GM12865 (cell line): ENCODE results near the gene ZNF609.

Experiments used
- DNase-seq: peaks from one replicate; pipeline ENCODE4 v3.0.0; 2010; ENCODE audit warnings: low read depth
- H3K4me3 ChIP-seq: 2 replicates; pipeline ENCODE4 v1.5.1; 2011; ENCODE audit warnings: mild to moderate bottlenecking, low read depth, low read length, control low read depth
- TF ChIP-seq, protein P1 (sequence below): IDR thresholded peaks from 2 replicates; pipeline ENCODE4 v1.5.1; 2011; ENCODE audit warnings: low read length, control low read depth, low read depth, inconsistent platforms; ENCODE audit not compliant: insufficient read depth; ENCODE audit errors: missing control alignments

ZNF609 gene

DNA sequence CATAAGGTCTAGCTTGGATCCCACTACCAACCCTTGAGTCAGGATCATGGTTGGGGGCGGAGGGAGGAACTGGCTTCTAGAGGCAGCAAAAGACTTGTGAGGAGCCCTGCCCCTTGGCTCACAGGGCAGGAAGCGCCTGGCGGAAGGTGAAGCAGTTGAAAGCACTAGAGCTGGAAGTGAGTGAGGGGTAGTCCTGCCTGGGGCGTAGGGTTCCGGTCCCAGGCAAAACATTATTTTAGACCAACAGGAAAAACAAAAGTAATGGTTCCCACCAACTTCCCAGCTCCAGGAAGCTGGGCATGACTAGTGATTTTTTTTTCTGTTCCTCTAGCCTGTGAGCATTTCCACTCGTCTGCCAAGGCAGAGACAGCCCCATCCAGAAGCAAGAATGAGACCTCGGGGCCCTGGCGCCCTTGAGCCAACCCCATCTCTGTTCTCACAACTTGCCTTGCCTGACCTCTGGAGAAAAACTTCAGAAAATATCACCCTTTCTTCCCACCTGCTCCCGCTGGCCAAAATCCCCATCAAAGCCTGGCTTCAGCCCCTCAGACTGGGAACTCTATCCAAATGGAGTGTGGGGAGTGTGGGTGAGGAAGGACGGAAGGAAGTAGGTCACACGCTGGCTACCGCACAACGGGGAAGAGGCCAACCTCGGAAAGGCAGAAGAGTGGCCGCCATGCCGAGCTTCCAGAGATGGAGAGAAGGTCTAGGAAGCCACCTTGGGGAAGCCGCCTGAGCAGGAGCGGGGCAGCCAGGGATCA is 257.5 kb downstream of the ZNF609 start:
- TF ChIP-seq, protein P1, sequence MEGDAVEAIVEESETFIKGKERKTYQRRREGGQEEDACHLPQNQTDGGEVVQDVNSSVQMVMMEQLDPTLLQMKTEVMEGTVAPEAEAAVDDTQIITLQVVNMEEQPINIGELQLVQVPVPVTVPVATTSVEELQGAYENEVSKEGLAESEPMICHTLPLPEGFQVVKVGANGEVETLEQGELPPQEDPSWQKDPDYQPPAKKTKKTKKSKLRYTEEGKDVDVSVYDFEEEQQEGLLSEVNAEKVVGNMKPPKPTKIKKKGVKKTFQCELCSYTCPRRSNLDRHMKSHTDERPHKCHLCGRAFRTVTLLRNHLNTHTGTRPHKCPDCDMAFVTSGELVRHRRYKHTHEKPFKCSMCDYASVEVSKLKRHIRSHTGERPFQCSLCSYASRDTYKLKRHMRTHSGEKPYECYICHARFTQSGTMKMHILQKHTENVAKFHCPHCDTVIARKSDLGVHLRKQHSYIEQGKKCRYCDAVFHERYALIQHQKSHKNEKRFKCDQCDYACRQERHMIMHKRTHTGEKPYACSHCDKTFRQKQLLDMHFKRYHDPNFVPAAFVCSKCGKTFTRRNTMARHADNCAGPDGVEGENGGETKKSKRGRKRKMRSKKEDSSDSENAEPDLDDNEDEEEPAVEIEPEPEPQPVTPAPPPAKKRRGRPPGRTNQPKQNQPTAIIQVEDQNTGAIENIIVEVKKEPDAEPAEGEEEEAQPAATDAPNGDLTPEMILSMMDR: no peak
- no peak overlapping the region for H3K4me3 ChIP-seq
- no peak for DNase-seq

DNA sequence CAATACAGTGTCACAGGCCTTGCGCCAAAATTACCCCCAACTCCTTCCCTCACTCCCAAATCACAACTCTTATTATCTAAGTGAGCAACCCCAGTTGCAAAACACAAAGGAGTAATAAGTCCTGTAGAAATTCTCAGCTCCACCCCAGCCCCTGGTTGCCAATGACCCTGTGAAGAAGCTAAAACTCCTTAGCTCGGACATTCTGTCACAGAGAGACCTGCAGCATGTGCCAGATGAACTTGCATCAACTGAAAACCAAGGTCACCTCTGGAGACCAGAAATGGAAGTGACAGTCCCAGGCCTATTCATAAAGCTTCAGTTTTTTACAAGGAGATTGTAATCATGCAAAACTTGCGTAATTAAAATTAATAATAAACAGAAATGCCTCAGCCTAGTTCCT is 259.8 kb downstream of the ZNF609 start:
- no peak overlapping the region for H3K4me3 ChIP-seq
- TF ChIP-seq, protein P1: no peak
- no peak for DNase-seq

DNA sequence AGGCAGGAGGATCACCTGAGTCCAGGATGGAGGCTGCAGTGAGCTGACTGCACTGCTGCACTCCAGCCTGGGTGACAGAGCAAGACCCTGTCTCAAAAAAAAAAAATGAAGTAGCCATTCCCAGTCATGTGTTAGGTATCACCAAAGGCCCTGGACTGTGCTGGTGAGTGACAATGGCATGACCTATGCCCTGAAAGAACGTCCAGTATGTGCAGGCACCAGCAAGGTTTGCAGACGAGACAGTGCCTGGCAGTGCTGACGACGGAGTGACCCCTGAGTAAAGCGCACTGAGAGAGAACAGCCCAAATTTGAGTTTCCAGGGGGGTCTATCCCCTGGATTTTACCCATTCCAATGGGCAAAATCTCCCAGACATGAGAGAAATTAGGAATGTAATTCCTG is 269.8 kb downstream of the ZNF609 start:
- H3K4me3 ChIP-seq: no peak overlapping the region
- TF ChIP-seq, protein P1: no peak
- no peak for DNase-seq

DNA sequence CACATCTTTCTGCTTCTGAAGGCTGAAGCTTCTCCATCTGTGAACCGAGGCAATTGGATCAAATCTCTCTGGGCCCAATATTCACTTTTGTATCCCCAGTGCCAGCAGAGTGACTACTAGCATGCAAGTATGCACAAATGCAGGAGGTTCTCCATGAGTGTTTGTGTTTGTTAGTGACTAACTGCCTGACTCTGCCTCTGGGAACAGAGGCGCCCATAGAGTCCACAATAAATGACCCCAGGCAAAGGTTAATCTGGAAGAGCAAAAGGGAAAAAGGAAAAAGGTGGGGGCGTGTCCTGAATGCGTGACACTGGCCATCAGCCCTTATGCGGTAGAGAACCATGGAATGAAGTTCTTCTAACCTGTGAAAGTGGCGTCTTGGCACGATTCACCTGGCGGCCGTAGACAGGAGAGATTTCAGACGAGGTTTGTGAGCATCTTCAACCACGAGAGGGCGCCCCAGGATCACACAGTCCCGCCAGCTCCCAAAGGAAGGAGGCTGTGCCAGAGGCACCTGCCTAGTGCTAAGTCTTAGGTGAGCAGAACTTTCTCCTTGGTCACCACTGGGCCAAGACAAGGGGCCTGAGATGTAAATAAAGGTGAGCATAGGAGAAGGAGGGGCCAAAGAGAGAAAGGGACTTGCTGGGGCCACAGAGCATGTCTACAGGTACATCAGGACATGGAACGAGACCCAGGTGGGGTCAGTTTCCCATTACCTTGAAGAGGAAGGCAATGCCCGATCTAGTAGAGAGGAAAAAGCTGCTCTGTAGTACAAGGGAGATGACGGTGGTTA is 270.8 kb downstream of the ZNF609 start:
- TF ChIP-seq, protein P1: peak; percentile 85
- no peak overlapping the region for H3K4me3 ChIP-seq
- DNase-seq: peak; percentile 88

DNA sequence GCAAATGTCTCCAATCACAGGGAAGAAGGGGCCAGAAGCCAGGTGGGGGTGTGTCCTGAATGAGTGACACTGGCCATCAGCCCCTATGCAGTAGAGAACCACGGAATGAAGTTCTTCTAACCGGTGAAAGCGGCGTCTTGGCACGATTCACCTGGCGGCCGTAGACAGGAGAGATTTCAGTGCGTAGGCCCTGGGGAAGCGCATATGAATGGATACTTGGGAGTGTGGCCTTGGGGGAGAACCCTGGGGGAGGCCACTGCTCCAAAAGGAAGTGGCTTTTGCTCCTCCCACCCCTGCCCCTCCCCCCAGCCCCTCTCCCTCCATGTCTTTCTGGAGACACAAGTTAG is 271.4 kb downstream of the ZNF609 start:
- TF ChIP-seq, protein P1: no peak
- DNase-seq: no peak
- H3K4me3 ChIP-seq: no peak overlapping the region

DNA sequence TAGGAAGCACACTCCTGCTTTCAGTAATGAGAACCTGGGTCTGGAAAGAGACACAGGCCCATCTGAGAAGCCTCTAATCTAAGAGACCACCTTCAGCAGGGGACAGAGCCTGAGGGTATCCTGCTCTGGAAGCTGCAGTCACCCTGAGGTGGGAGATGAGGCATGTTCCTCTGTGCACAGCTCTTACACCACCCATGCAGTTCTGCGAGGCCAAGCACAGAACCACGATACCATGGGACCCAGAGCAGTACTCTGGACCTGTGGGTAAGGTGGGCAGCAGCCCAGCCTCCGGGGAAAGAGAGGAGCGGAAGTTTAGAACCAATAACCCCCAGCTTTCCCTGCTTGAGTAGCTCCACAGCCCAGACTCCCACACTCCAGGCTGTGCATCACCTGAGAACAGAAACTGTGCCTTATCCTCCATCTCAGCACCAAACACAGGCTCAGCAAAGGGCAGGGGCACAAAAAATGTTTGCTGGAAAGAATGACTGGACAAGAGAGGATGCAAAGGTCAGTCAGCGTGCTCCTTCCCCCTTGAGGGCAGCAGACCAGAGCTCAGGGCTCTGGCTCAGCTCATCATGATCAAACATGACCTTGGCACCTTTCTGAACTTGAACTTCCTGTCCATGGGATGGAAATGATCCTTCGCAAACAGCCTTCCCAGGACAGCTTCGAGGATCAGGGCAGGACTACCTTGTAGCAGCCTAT is 271.9 kb downstream of the ZNF609 start:
- peak; percentile 10 for DNase-seq
- TF ChIP-seq, protein P1: no peak
- H3K4me3 ChIP-seq: no peak overlapping the region
